SHP77 treated with DMSO at 0.1 percent for 48 hours (cell line): ENCODE measurements around the gene TAMM41.
"Not testable (repeated sequence)": the region's sequence is repeated elsewhere in the genome, so short reads cannot be mapped to it uniquely, and the experiment has no call there.

Source experiments
- DNase-seq: peaks from one replicate; lab custom pipeline; 2025; lab: John Stamatoyannopoulos, UW

Gene TAMM41

GRCh38 chr3:11814663-11815062 is 32.0 kb downstream of the TAMM41 start:
- no peak for DNase-seq

GRCh38 chr3:11810276-11810675 is 36.4 kb downstream of the TAMM41 start:
- no peak for DNase-seq

GRCh38 chr3:11808231-11808630 is 38.5 kb downstream of the TAMM41 start:
- no peak for DNase-seq

GRCh38 chr3:11807686-11808085 is 39.0 kb downstream of the TAMM41 start:
- no peak for DNase-seq

GRCh38 chr3:11805716-11806115 is 41.0 kb downstream of the TAMM41 start:
- no peak for DNase-seq

GRCh38 chr3:11803977-11804892 is 42.5 kb downstream of the TAMM41 start:
- peak; percentile 12 for DNase-seq

GRCh38 chr3:11799791-11800190 is 46.9 kb downstream of the TAMM41 start:
- DNase-seq, result no peak

GRCh38 chr3:11794927-11795326 is 51.8 kb downstream of the TAMM41 start:
- no peak for DNase-seq

- no peak for DNase-seq
Measured at GRCh38 chr3:11791339-11792200, 55.1 kb downstream of the TAMM41 start.

GRCh38 chr3:11789412-11789811 is 57.3 kb downstream of the TAMM41 start:
- DNase-seq, result no peak

- DNase-seq, result no peak
Measured at GRCh38 chr3:11784971-11785377, 61.7 kb downstream of the TAMM41 start.

- no peak for DNase-seq
Measured at GRCh38 chr3:11780341-11780740, 66.3 kb downstream of the TAMM41 start.

- no peak for DNase-seq
Measured at GRCh38 chr3:11779626-11780025, 67.1 kb downstream of the TAMM41 start.

- DNase-seq, result no peak
Measured at GRCh38 chr3:11778248-11778647, 68.4 kb downstream of the TAMM41 start.

- DNase-seq, result no peak
Measured at GRCh38 chr3:11776346-11776745, 70.3 kb downstream of the TAMM41 start.

- DNase-seq, result no peak
Measured at GRCh38 chr3:11775493-11775892, 71.2 kb downstream of the TAMM41 start.

- peak; percentile 42 for DNase-seq
Measured at GRCh38 chr3:11774296-11774877, 72.3 kb downstream of the TAMM41 start.

GRCh38 chr3:11771931-11772330 is 74.8 kb downstream of the TAMM41 start:
- not testable (repeated sequence) for DNase-seq

- peak; percentile 71 for DNase-seq
Measured at GRCh38 chr3:11770477-11771391, 76.0 kb downstream of the TAMM41 start.

GRCh38 chr3:11769704-11770476 is 76.8 kb downstream of the TAMM41 start:
- no peak for DNase-seq

GRCh38 chr3:11768604-11769003 is 78.1 kb downstream of the TAMM41 start:
- no peak for DNase-seq
